Activated CD4-positive, alpha-beta memory T cell treated with anti-CD3 and anti-CD28 coated beads for 36 hours (primary cell): ENCODE results near the gene UBE2L5. TPM values are rescaled to one million over a fixed set of nuclear protein-coding genes. Genes with fewer than 3 reads are reported as not detected.

Source experiments
- CTCF ChIA-PET: fragments of 350-600 bp; sonication (Branson Sonifier 250); formaldehyde crosslinking; loops from one replicate; lab custom pipeline; 2021; ENCODE audit warnings: antibody characterized with exemption, inconsistent platforms; lab: Charles Lee
- POLR2A ChIA-PET: fragments of 350-600 bp; sonication (Branson Sonifier 250); formaldehyde crosslinking; loops from one replicate; lab custom pipeline; 2021; ENCODE audit warnings: antibody characterized with exemption; lab: Charles Lee
- DNase-seq: peaks from one replicate; pipeline ENCODE4 v3.0.0-alpha.2; 2020
- H3K27ac Mint-ChIP-seq: one replicate; pipeline ENCODE4 v1.8.0; 2021; ENCODE audit warnings: mixed read lengths
- H3K27me3 Mint-ChIP-seq: one replicate; pipeline ENCODE4 v1.8.0; 2021; ENCODE audit warnings: mixed read lengths
- H3K36me3 Mint-ChIP-seq: one replicate; pipeline ENCODE4 v1.8.0; 2021; ENCODE audit warnings: mixed read lengths
- H3K4me1 Mint-ChIP-seq: one replicate; pipeline ENCODE4 v1.8.0; 2021; ENCODE audit warnings: low read depth, mixed read lengths
- H3K4me3 Mint-ChIP-seq: one replicate; pipeline ENCODE4 v1.8.0; 2021; ENCODE audit warnings: mild to moderate bottlenecking, mixed read lengths
- H3K9me3 Mint-ChIP-seq: one replicate; pipeline ENCODE4 v1.8.0; 2021; ENCODE audit warnings: mixed read lengths
- intact Hi-C: fragments of 100-400 bp; cut with micrococcal nuclease; formaldehyde crosslinking; loops from one replicate; pipeline ENCODE4 v1.15.1; 2023
- total RNA-seq, 2 experiments: library from RNA; stranded (reverse); gene quantifications; one replicate each; pipeline ENCODE4 v1.2.3, GENCODE V29; 2021

The UBE2L5 gene
- total RNA-seq, 2 experiments from 2014 or later: not detected

- Mint-ChIP-seq H3K27me3 (no peaks in the 10 kb centered on the region), H3K4me3 (peak overlapping the region; percentile 43), H3K4me1 (peaks cover 18% of the 10 kb centered on the region), H3K36me3 (no peaks in the 10 kb centered on the region), H3K27ac (peak overlapping the region; percentile 2), H3K9me3 (no peaks in the 10 kb centered on the region)
- intact Hi-C loops: loop anchor here (1.0 to 5.0 kb wide), 7 partner anchors 14 to 395 kb away; partner anchors contain the start of gene KATNAL1
- CTCF ChIA-PET: interaction anchor here (0.6 to 2.8 kb wide), 10 partner anchors 11 to 276 kb away, joined by 3 to 11 read pairs (median 5); partner anchors contain the start of genes KATNAL1 and UBE2L5
- DNase-seq: peak; percentile 97
- POLR2A ChIA-PET: interaction anchor here (1.1 to 1.8 kb wide), 3 partner anchors 14 to 209 kb away, joined by 3 to 7 read pairs (median 3); partner anchors contain the start of genes UBE2L5 and USPL1
Measured at GRCh38 chr13:30408319-30409101, 13.8 kb upstream of the UBE2L5 start.

- ChIA-PET CTCF (interaction anchor here (0.7 kb wide), 1 partner anchor 278 kb away, joined by 3 read pairs; no protein-coding TSS in a partner anchor), POLR2A (no interaction called here)
- Mint-ChIP-seq H3K4me1 (peaks cover 18% of the 10 kb centered on the region), H3K27me3 (no peaks in the 10 kb centered on the region), H3K36me3 (no peaks in the 10 kb centered on the region), H3K9me3 (no peaks in the 10 kb centered on the region), H3K4me3 (no peak overlapping the region), H3K27ac (no peak overlapping the region)
- DNase-seq: no peak
- intact Hi-C loops: loop anchor here (2.0 to 5.0 kb wide), 3 partner anchors 15 to 167 kb away; no protein-coding TSS in a partner anchor
Measured at GRCh38 chr13:30409886-30410704, 12.2 kb upstream of the UBE2L5 start.

GRCh38 chr13:30410705-30411125 is 11.6 kb upstream of the UBE2L5 start:
- DNase-seq: no peak
- Mint-ChIP-seq H3K9me3 (no peaks in the 10 kb centered on the region), H3K27ac (no peak overlapping the region), H3K36me3 (no peaks in the 10 kb centered on the region), H3K4me3 (no peak overlapping the region), H3K27me3 (no peaks in the 10 kb centered on the region), H3K4me1 (peaks cover 24% of the 10 kb centered on the region)
- CTCF ChIA-PET: no interaction called here
- POLR2A ChIA-PET: no interaction called here
- intact Hi-C loops: no loop called here

GRCh38 chr13:30412346-30412745 is 9.9 kb upstream of the UBE2L5 start:
- Mint-ChIP-seq H3K9me3 (no peaks in the 10 kb centered on the region), H3K4me1 (peaks cover 25% of the 10 kb centered on the region), H3K27me3 (no peaks in the 10 kb centered on the region), H3K27ac (no peak overlapping the region), H3K4me3 (no peak overlapping the region), H3K36me3 (no peaks in the 10 kb centered on the region)
- no peak for DNase-seq
- CTCF ChIA-PET: interaction anchor here (1.2 to 1.6 kb wide), 2 partner anchors 280 to 391 kb away, joined by 3 to 4 read pairs; no protein-coding TSS in a partner anchor
- intact Hi-C loops: no loop called here
- POLR2A ChIA-PET: no interaction called here

GRCh38 chr13:30413842-30414241 is 8.5 kb upstream of the UBE2L5 start:
- Mint-ChIP-seq H3K36me3 (no peaks in the 10 kb centered on the region), H3K27me3 (no peaks in the 10 kb centered on the region), H3K9me3 (no peaks in the 10 kb centered on the region), H3K27ac (no peak overlapping the region), H3K4me3 (no peak overlapping the region), H3K4me1 (peaks cover 17% of the 10 kb centered on the region)
- POLR2A ChIA-PET: no interaction called here
- DNase-seq: no peak
- intact Hi-C loops: no loop called here
- CTCF ChIA-PET: interaction anchor here (1.6 kb wide), 1 partner anchor 390 kb away, joined by 3 read pairs; no protein-coding TSS in a partner anchor

- Mint-ChIP-seq H3K4me1 (peaks cover 14% of the 10 kb centered on the region), H3K36me3 (no peaks in the 10 kb centered on the region), H3K9me3 (no peaks in the 10 kb centered on the region), H3K27ac (peak overlapping the region; percentile 25), H3K27me3 (no peaks in the 10 kb centered on the region), H3K4me3 (no peak overlapping the region)
- POLR2A ChIA-PET: no interaction called here
- no peak for DNase-seq
- intact Hi-C loops: no loop called here
- CTCF ChIA-PET: no interaction called here
Measured at GRCh38 chr13:30415430-30416030, 6.8 kb upstream of the UBE2L5 start.

GRCh38 chr13:30416471-30416870 is 5.8 kb upstream of the UBE2L5 start:
- H3K4me1 Mint-ChIP-seq: peaks cover 19% of the 10 kb centered on the region
- intact Hi-C loops: no loop called here
- no peaks in the 10 kb centered on the region for H3K9me3 Mint-ChIP-seq
- ChIA-PET POLR2A (no interaction called here), CTCF (interaction anchor here (1.9 kb wide), 1 partner anchor 284 kb away, joined by 5 read pairs; no protein-coding TSS in a partner anchor)
- no peaks in the 10 kb centered on the region for H3K27me3 Mint-ChIP-seq
- no peaks in the 10 kb centered on the region for H3K36me3 Mint-ChIP-seq
- no peak overlapping the region for H3K27ac Mint-ChIP-seq
- no peak for DNase-seq
- no peak overlapping the region for H3K4me3 Mint-ChIP-seq

GRCh38 chr13:30418075-30418716 is 4.1 kb upstream of the UBE2L5 start:
- CTCF ChIA-PET: interaction anchor here (0.6 to 1.9 kb wide), 2 partner anchors 44 to 286 kb away, joined by 3 to 5 read pairs; no protein-coding TSS in a partner anchor
- H3K27me3 Mint-ChIP-seq: no peaks in the 10 kb centered on the region
- no peaks in the 10 kb centered on the region for H3K9me3 Mint-ChIP-seq
- intact Hi-C loops: no loop called here
- no peak overlapping the region for H3K27ac Mint-ChIP-seq
- no peaks in the 10 kb centered on the region for H3K36me3 Mint-ChIP-seq
- H3K4me1 Mint-ChIP-seq: peaks cover 21% of the 10 kb centered on the region
- DNase-seq: no peak
- POLR2A ChIA-PET: no interaction called here
- H3K4me3 Mint-ChIP-seq: no peak overlapping the region

DNA sequence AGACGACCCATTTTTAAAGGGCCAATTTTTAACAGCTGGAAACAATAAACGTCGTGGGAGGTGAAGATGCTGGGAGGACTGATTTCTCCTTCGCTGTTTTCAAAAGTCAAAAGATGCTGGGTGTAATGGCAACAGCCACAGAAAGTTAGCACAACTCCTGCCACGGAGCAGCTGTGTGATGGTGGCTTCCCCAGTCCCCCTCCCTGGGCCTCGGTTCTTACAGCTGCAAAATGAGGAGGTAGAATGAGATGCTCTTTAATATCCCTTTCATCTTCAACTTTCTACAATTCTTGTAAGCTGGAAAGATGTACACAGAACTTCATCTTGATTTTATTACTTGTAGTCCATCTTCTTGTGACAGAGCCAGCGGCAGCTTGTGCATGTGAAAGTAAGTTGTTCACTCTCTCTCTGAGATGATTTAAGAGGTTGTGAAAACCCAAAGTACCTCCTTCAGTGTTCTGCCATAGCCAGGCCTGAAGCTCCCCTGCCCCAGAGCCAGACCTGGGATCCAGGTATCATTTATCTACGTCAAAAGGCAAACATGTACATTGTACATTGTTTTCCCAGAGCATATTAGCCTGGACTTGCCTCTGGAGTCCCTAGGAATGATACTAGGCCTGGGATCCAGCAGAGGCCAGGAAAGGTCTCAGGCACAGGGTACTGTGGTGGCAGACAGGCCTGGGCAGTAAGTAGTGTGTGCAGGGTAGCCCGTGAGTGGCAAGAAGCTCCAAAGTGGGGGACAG is 3.4 kb upstream of the UBE2L5 start:
- CTCF ChIA-PET: interaction anchor here (0.8 kb wide), 1 partner anchor 626 kb away, joined by 3 read pairs; no protein-coding TSS in a partner anchor

DNA sequence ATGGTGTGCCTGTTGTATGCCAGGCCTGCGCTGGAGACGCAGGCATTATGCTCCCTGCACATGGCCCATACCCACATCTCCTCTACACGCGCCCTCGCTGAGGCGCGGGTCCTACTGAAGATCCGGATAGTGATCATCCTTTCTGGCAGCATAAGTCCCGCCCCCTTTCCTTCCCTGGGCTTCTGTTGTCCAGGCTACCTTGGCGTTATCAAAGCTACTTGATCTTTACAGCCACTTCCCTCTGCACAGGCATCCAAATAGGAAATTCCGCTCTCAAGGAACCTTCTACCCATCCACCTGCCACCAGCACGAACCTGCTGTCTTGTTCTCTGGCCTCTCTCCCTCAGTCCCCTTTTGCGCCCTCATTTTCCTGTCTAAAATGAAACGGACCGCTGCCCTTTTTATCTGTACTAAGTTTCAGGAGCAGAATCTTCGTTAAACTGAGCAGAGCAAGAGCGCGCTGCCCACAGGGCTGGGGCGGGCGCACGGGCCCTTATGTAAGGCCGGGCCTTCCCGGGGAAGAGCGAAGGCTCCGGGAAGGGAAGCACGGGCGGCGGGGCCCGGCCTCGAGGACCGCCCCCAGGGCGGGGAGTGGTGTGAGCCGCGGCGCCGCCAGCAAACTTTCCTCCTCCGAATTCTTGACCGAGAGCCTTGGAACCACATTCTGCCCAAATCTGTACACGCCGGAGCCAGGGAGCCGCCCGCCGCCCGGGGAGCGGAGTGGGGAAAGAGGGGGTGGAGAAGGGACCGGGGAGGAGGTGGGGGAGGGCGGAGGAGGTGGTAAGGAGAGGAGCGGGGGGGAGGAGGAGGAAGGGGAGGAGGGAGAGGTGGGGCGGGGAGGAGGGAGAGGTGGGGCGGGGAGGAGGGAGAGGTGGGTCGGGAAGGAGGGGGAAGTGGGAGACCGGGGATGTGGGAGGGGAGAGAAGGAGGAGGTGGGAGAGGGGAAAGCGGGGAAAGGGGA is 920 bp upstream of the UBE2L5 start:
- ChIA-PET POLR2A (interaction anchor here (0.7 to 1.7 kb wide), 9 partner anchors 10 to 195 kb away, joined by 3 to 6 read pairs (median 4); partner anchors contain the start of gene KATNAL1), CTCF (interaction anchor here (0.9 to 1.0 kb wide), 3 partner anchors 13 to 444 kb away, joined by 3 read pairs; no protein-coding TSS in a partner anchor)
- DNase-seq: peak; percentile 58
- Mint-ChIP-seq H3K4me3 (peak overlapping the region; percentile 61), H3K27me3 (no peaks in the 10 kb centered on the region), H3K9me3 (no peaks in the 10 kb centered on the region), H3K36me3 (no peaks in the 10 kb centered on the region), H3K4me1 (peaks cover 12% of the 10 kb centered on the region), H3K27ac (peak overlapping the region; percentile 19)
- intact Hi-C loops: loop anchor here (1.0 to 10.0 kb wide), 5 partner anchors 9 to 623 kb away; partner anchors contain the start of gene HMGB1

More for the DNA sequence above, 3.4 kb upstream of the UBE2L5 start:
- Mint-ChIP-seq H3K27me3 (no peaks in the 10 kb centered on the region), H3K27ac (no peak overlapping the region), H3K36me3 (no peaks in the 10 kb centered on the region), H3K4me1 (peaks cover 21% of the 10 kb centered on the region), H3K4me3 (no peak overlapping the region), H3K9me3 (no peaks in the 10 kb centered on the region)
- no peak for DNase-seq
- intact Hi-C loops: no loop called here
- POLR2A ChIA-PET: no interaction called here
